ENCODE results near the gene POLH. TPM values are rescaled to one million over a fixed set of nuclear protein-coding genes. Genes with fewer than 3 reads are reported as not detected.
"Not testable (repeated sequence)": the region's sequence is repeated elsewhere in the genome, so short reads cannot be mapped to it uniquely, and the experiment has no call there.

Gene POLH
- total and polyA plus RNA-seq, 9 of the 15 experiments (the other 6 are each of a cell fraction or from before 2014, with no cell fraction given) = 5.8 to 31.6 (median 20.6) TPM

DNA sequence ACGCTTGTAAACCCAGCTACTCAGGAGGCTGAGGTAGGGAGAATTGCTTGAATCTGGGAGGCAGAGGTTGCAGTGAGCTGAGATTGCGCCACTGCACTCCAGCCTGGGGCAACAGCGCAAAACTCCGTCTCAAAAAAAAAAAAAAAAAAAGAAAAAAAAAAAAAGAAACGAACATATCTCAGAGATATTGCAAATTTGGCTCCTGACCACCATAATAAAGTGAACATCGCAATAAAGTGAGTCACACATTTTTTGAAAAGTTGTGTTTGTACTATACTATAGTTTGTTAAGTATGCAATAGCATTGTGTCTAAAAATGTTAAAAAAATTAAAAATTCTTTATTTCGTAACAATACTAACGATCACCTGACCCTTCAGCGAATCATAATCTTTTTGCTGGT, 82.2 kb downstream of the POLH start:
- WGBS (ENCODE audit: insufficient coverage, low coverage, missing lambda C conversion rate) = 73% methylated on average over 9 of the region's 9 CpGs
- H3K9me3 ChIP-seq (replicated peaks; ENCODE audit: control insufficient read depth, insufficient read depth, low read depth, low read length) = 0 out of 2 replicates have a peak, but pooled peaks cover 3% of the 10 kb centered on the region
- no peaks in the 10 kb centered on the region for H3K36me3 ChIP-seq (ENCODE audit: control insufficient read depth, insufficient read depth, low read length)
- DNase-seq (ENCODE audit: extremely low read depth in 1 of 4, low spot score in 3 of 4) = no peak
- intact Hi-C loops (cut with micrococcal nuclease) (no loop called here), in situ Hi-C loops (cut with MboI) (no loop called here)
- H3K4me2 ChIP-seq (ENCODE audit: insufficient read depth, low read length) = no peak overlapping the region
- no peak overlapping the region for H3K27ac ChIP-seq (ENCODE audit: extremely low read depth, low read depth, low read length)
- BruUV-seq (replicated peaks) = no TSS peak
- no peak for FAIRE-seq
- H3K27me3 ChIP-seq (ENCODE audit: control insufficient read depth in 2 of 2, insufficient read depth in 2 of 2, low read length in 2 of 2) = no peaks in the 10 kb centered on the region
- H3K9me1 ChIP-seq (ENCODE audit: control insufficient read depth, insufficient read depth, low read length) = no peaks in the 10 kb centered on the region
- no peak overlapping the region for H2AFZ ChIP-seq (ENCODE audit: low read depth, low read length)
- no peaks in the 10 kb centered on the region for H3K79me2 ChIP-seq (ENCODE audit: control insufficient read depth, insufficient read depth, low read length)
- ChIA-PET CTCF (ENCODE audit: low intra/inter-chr PET ratio) (no interaction called here), POLR2A (interaction anchor here (0.7 to 1.3 kb wide), 3 partner anchors 14 to 56 kb away, joined by 3 read pairs; partner anchors contain the start of gene GTPBP2)
- H3K9ac ChIP-seq (ENCODE audit: insufficient read depth in 1 of 2, low read depth in 2 of 2, low read length in 2 of 2) = no peak overlapping the region
- TF ChIP-seq SREBF1 (IDR thresholded peaks at IDR 0.05; ENCODE audit: borderline replicate concordance, low read depth, low read length) (no peak), CEBPG (CRISPR knock-in tag; IDR thresholded peaks at IDR 0.05) (no peak), CEBPG (tag; conservative IDR thresholded peaks at IDR 0.05 in 1 of 2, IDR thresholded peaks at IDR 0.05 in 1 of 2) (0 out of 4 replicates have a peak, but pooled peaks have one; percentile 9 to 24), CEBPB (tag; IDR thresholded peaks at IDR 0.05) (peak; percentile 50; the same call in 1 of the 2 replicates)
- TF ChIP-seq, protein P1, sequence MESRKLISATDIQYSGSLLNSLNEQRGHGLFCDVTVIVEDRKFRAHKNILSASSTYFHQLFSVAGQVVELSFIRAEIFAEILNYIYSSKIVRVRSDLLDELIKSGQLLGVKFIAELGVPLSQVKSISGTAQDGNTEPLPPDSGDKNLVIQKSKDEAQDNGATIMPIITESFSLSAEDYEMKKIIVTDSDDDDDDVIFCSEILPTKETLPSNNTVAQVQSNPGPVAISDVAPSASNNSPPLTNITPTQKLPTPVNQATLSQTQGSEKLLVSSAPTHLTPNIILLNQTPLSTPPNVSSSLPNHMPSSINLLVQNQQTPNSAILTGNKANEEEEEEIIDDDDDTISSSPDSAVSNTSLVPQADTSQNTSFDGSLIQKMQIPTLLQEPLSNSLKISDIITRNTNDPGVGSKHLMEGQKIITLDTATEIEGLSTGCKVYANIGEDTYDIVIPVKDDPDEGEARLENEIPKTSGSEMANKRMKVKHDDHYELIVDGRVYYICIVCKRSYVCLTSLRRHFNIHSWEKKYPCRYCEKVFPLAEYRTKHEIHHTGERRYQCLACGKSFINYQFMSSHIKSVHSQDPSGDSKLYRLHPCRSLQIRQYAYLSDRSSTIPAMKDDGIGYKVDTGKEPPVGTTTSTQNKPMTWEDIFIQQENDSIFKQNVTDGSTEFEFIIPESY (CRISPR knock-in tag; IDR thresholded peaks at IDR 0.05) = peak; percentile 77; the same call in 1 of the 2 replicates
- no peaks in the 10 kb centered on the region for H4K20me1 ChIP-seq (replicated peaks; ENCODE audit: control insufficient read depth, insufficient read depth, low read length)
- no peak for ATAC-seq
- peaks cover 3 to 10% of the 10 kb centered on the region in 2 experiments; a peak in 3 of 5 replicates for H3K4me1 ChIP-seq (replicated peaks in 1 of 2; ENCODE audit: control insufficient read depth in 2 of 2, insufficient read depth in 2 of 2, low read length in 2 of 2)
- H3K4me3 ChIP-seq = no peak overlapping the region

DNA sequence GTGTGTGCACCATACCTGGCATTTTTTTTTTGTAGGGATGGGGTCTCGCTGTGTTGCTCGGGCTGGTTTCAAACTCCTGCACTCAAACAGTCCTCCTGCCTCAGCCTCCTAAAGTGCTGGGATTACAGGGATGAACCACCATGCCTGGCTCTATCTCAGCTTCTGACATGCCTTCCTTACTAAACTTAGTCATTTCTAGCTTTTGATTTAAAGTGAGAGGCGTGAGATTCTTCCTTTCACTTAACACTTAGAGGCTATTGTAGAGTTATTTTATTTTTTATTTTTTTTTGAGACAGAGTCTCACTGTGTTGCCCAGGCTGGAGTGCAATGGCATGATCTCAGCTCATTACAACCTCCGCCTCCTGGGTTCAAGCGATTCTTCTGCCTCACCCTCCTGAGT, 87.0 kb downstream of the POLH start:
- CTCF ChIA-PET (ENCODE audit: low intra/inter-chr PET ratio) = not testable (repeated sequence)
- intact Hi-C loops (cut with micrococcal nuclease) = loop anchor here (10.0 kb wide), 1 partner anchor 172 kb away; no protein-coding TSS in a partner anchor
- WGBS (ENCODE audit: insufficient coverage, low coverage, missing lambda C conversion rate) = 56% methylated on average over 5 of the region's 5 CpGs

More for the DNA sequence above, 87.0 kb downstream of the POLH start:
- H3K79me2 ChIP-seq (ENCODE audit: control insufficient read depth, insufficient read depth, low read length); H3K4me3 ChIP-seq; in situ Hi-C loops (cut with MboI); DNase-seq (ENCODE audit: extremely low read depth in 1 of 4, low spot score in 3 of 4); H3K9ac ChIP-seq (ENCODE audit: insufficient read depth in 1 of 2, low read depth in 2 of 2, low read length in 2 of 2); H2AFZ ChIP-seq (ENCODE audit: low read depth, low read length); BruUV-seq (replicated peaks); FAIRE-seq; H3K27ac ChIP-seq (ENCODE audit: extremely low read depth, low read depth, low read length); H3K36me3 ChIP-seq (ENCODE audit: control insufficient read depth, insufficient read depth, low read length); ATAC-seq; H3K9me1 ChIP-seq (ENCODE audit: control insufficient read depth, insufficient read depth, low read length); H3K4me2 ChIP-seq (ENCODE audit: insufficient read depth, low read length); H3K27me3 ChIP-seq (ENCODE audit: control insufficient read depth in 2 of 2, insufficient read depth in 2 of 2, low read length in 2 of 2); H4K20me1 ChIP-seq (replicated peaks; ENCODE audit: control insufficient read depth, insufficient read depth, low read length); H3K9me3 ChIP-seq (replicated peaks; ENCODE audit: control insufficient read depth, insufficient read depth, low read depth, low read length): not testable (repeated sequence)
- peaks cover 11% of the 10 kb centered on the region in 2 experiments for H3K4me1 ChIP-seq (replicated peaks in 1 of 2; ENCODE audit: control insufficient read depth in 2 of 2, insufficient read depth in 2 of 2, low read length in 2 of 2)
- POLR2A ChIA-PET = interaction anchor here (1.6 to 1.9 kb wide), 3 partner anchors 14 to 33 kb away, joined by 4 to 7 read pairs (median 6); partner anchors contain the start of gene GTPBP2
